H9 (cell line): ENCODE measurements around the gene RRAGD. TPM values are rescaled to one million over a fixed set of nuclear protein-coding genes. Genes with fewer than 3 reads are reported as not detected.

Experiments used
- DNase-seq: peaks from one replicate; pipeline ENCODE4 v3.0.0-alpha.2; 2017
- H2AFZ ChIP-seq: one replicate; pipeline ENCODE4 v1.6.1; 2013; ENCODE audit warnings: mild to moderate bottlenecking, low read length, control low read depth, moderate library complexity
- H2AK5ac ChIP-seq: 2 replicates; pipeline ENCODE4 v1.6.1; 2013; ENCODE audit warnings: low read length, control low read depth, mixed read lengths; ENCODE audit not compliant: insufficient read length
- H2BK120ac ChIP-seq: one replicate; pipeline ENCODE4 v1.6.1; 2013; ENCODE audit warnings: low read depth, mild to moderate bottlenecking, low read length, control low read depth, inconsistent platforms; ENCODE audit not compliant: poor library complexity, severe bottlenecking
- H2BK12ac ChIP-seq: 2 replicates; pipeline ENCODE4 v1.6.1; 2013; ENCODE audit warnings: low read length, control low read depth, mixed read lengths, low read depth; ENCODE audit not compliant: insufficient read length
- H2BK15ac ChIP-seq: 2 replicates; pipeline ENCODE4 v1.6.1; 2013; ENCODE audit warnings: low read depth, low read length, control low read depth
- H2BK20ac ChIP-seq: one replicate; pipeline ENCODE4 v1.6.1; 2013; ENCODE audit warnings: low read depth, mild to moderate bottlenecking, low read length, control low read depth, inconsistent platforms; ENCODE audit not compliant: poor library complexity, severe bottlenecking
- H2BK5ac ChIP-seq: 2 replicates; pipeline ENCODE4 v1.6.1; 2013; ENCODE audit warnings: low read length, control low read depth, mixed read lengths; ENCODE audit not compliant: insufficient read length
- H3K14ac ChIP-seq: 2 replicates; pipeline ENCODE4 v1.6.1; 2013; ENCODE audit warnings: low read length, control low read depth; ENCODE audit not compliant: insufficient read depth
- H3K18ac ChIP-seq: 2 replicates; pipeline ENCODE4 v1.6.1; 2013; ENCODE audit warnings: low read depth, mild to moderate bottlenecking, mixed read lengths, low read length, control low read depth; ENCODE audit not compliant: insufficient read length
- H3K23ac ChIP-seq: 2 replicates; pipeline ENCODE4 v1.6.1; 2013; ENCODE audit warnings: low read length, control low read depth, mixed read lengths, low read depth; ENCODE audit not compliant: insufficient read length
- H3K23me2 ChIP-seq: 2 replicates; pipeline ENCODE4 v1.6.1; 2013; ENCODE audit warnings: low read depth, mild to moderate bottlenecking, mixed read lengths, low read length, control low read depth; ENCODE audit not compliant: insufficient read length, poor library complexity, severe bottlenecking
- H3K27ac ChIP-seq: 2 replicates; pipeline ENCODE4 v1.5.1; 2013; ENCODE audit warnings: low read length, control low read depth, mixed read lengths, low read depth; ENCODE audit not compliant: insufficient read length
- H3K27me3 ChIP-seq: 2 replicates; pipeline ENCODE4 v1.6.1; 2013; ENCODE audit warnings: low read length, control low read depth, inconsistent platforms; ENCODE audit not compliant: insufficient read depth
- H3K4ac ChIP-seq: 2 replicates; pipeline ENCODE4 v1.6.1; 2013; ENCODE audit warnings: low read depth, mild to moderate bottlenecking, control low read depth, inconsistent platforms, low read length, moderate library complexity
- H3K4me1 ChIP-seq: 2 replicates; pipeline ENCODE4 v1.6.1; 2013; ENCODE audit warnings: low read length, control low read depth, inconsistent platforms; ENCODE audit not compliant: insufficient read depth
- H3K4me2 ChIP-seq: 2 replicates; pipeline ENCODE4 v1.6.1; 2013; ENCODE audit warnings: low read length, control low read depth, mixed read lengths; ENCODE audit not compliant: insufficient read length, insufficient read depth
- H3K56ac ChIP-seq: 2 replicates; pipeline ENCODE4 v1.6.1; 2013; ENCODE audit warnings: low read depth, mild to moderate bottlenecking, mixed read lengths, low read length, control low read depth; ENCODE audit not compliant: insufficient read length
- H3K79me1 ChIP-seq: 2 replicates; pipeline ENCODE4 v1.6.1; 2013; ENCODE audit warnings: low read depth, mild to moderate bottlenecking, moderate library complexity, low read length, control low read depth, inconsistent platforms; ENCODE audit not compliant: insufficient read depth, poor library complexity, severe bottlenecking
- H3K79me2 ChIP-seq: 2 replicates; pipeline ENCODE4 v1.6.1; 2013; ENCODE audit warnings: low read length, control low read depth, inconsistent platforms; ENCODE audit not compliant: insufficient read depth
- H3K9ac ChIP-seq: 2 replicates; pipeline ENCODE4 v1.6.1; 2013; ENCODE audit warnings: low read length, control low read depth, mixed read lengths; ENCODE audit not compliant: insufficient read length; ENCODE audit errors: extremely low read depth
- H3K9me3 ChIP-seq: one replicate; pipeline ENCODE4 v1.6.1; 2013; ENCODE audit warnings: low read depth, low read length, inconsistent platforms; ENCODE audit not compliant: control insufficient read depth
- H3T11ph ChIP-seq: one replicate; pipeline ENCODE4 v1.6.1; 2013; ENCODE audit warnings: mild to moderate bottlenecking, low read length, control low read depth, inconsistent platforms
- H4K20me1 ChIP-seq: one replicate; pipeline ENCODE4 v1.6.1; 2013; ENCODE audit not compliant: control insufficient read depth, insufficient read length, insufficient read depth
- H4K5ac ChIP-seq: 2 replicates; pipeline ENCODE4 v1.6.1; 2013; ENCODE audit warnings: low read depth, mild to moderate bottlenecking, mixed read lengths, low read length, control low read depth; ENCODE audit not compliant: insufficient read length
- H4K8ac ChIP-seq: replicated peaks from 2 replicates; pipeline ENCODE4 v1.6.1; 2013; ENCODE audit warnings: low read length, control low read depth, mixed read lengths, low read depth; ENCODE audit not compliant: insufficient read length
- H4K91ac ChIP-seq: 2 replicates; pipeline ENCODE4 v1.6.1; 2013; ENCODE audit warnings: low read depth, mild to moderate bottlenecking, moderate library complexity, mixed read lengths, low read length, control low read depth; ENCODE audit not compliant: insufficient read length
- H3K27ac Mint-ChIP-seq, 3 experiments: 2 replicates in 2 of 3; 3 replicates in 1 of 3; pipeline ENCODE4 v1.8.0; 2020 to 2021; ENCODE audit warnings: mixed read lengths in 3 of 3, mild to moderate bottlenecking in 1 of 3, moderate library complexity in 1 of 3
- H3K27me3 Mint-ChIP-seq: 2 replicates; pipeline ENCODE4 v1.8.0; 2021; ENCODE audit warnings: low read depth, mild to moderate bottlenecking, moderate library complexity, mixed read lengths
- H3K36me3 Mint-ChIP-seq, 3 experiments: 2 replicates in 2 of 3; 3 replicates in 1 of 3; pipeline ENCODE4 v1.8.0; 2020 to 2021; ENCODE audit warnings: low read depth in 3 of 3, mixed read lengths in 3 of 3; ENCODE audit not compliant: insufficient read depth in 1 of 3
- H3K4me1 Mint-ChIP-seq, 2 experiments: 2 replicates each; pipeline ENCODE4 v1.8.0; 2020; ENCODE audit warnings: mixed read lengths in 2 of 2
- H3K4me3 Mint-ChIP-seq, 2 experiments: 2 replicates in 1 of 2; 3 replicates in 1 of 2; pipeline ENCODE4 v1.8.0; 2020 to 2021; ENCODE audit warnings: mild to moderate bottlenecking in 2 of 2, mixed read lengths in 2 of 2, moderate library complexity in 1 of 2
- H3K9me3 Mint-ChIP-seq, 2 experiments: 2 replicates in 1 of 2; 3 replicates in 1 of 2; pipeline ENCODE4 v1.8.0; 2020; ENCODE audit warnings: mild to moderate bottlenecking in 2 of 2, mixed read lengths in 2 of 2, moderate library complexity in 1 of 2
- CTCF ChIP-seq: fragments of 200-600 bp; sonication (generic); conservative IDR thresholded peaks from 3 replicates; pipeline ENCODE4 v1.8.0; 2021; ENCODE audit warnings: antibody characterized with exemption, mild to moderate bottlenecking
- WGBS: extraction: QIAGEN DNeasy Blood & Tissue Kit; methylation state at CpG from one replicate; pipeline ENCODE4 v1.1.7; 2013; ENCODE audit warnings: missing lambda C conversion rate, low lambda C conversion rate, mixed read lengths; ENCODE audit not compliant: insufficient read length; ENCODE audit errors: extremely low coverage; 5-methylcytosine and 5-hydroxymethylcytosine counted together
- total RNA-seq: library from RNA; stranded (reverse); gene quantifications from 2 replicates; pipeline ENCODE4 v1.2.1, GENCODE V29; 2021

The RRAGD gene
- total RNA-seq, 1 experiment from 2014 or later = 10.6 TPM

- Mint-ChIP-seq H3K36me3 (0 out of 7 replicates have a peak, but pooled peaks cover 0 to 3% (median 1%) of the 10 kb centered on the region in 3 experiments), H3K4me1 (peaks cover 12 to 14% of the 10 kb centered on the region in 2 experiments), H3K4me3 (no peak overlapping the region), H3K27me3 (peaks cover 92% of the 10 kb centered on the region), H3K27ac (no peak overlapping the region), H3K9me3 (peaks cover 3 to 8% of the 10 kb centered on the region in 2 experiments; a peak in 4 of 5 replicates)
- WGBS = no CpG with 5 or more reads among the region's 3 CpGs
- Histone ChIP-seq H3K27me3 (peaks cover 1% of the 10 kb centered on the region), H2AFZ (no peak overlapping the region), H2BK12ac (no peak overlapping the region), H3K23me2 (no peaks in the 10 kb centered on the region), H3K56ac (no peak overlapping the region), H3K4me1 (no peaks in the 10 kb centered on the region), H3K18ac (no peak overlapping the region), H3K4ac (no peak overlapping the region), H2AK5ac (no peak overlapping the region), H3T11ph (no peak overlapping the region), H4K5ac (no peak overlapping the region), H2BK15ac (no peak overlapping the region), H3K14ac (no peak overlapping the region), H4K20me1 (no peaks in the 10 kb centered on the region), H3K9ac (no peak overlapping the region), H2BK5ac (no peak overlapping the region), H3K27ac (no peak overlapping the region), H3K9me3 (no peaks in the 10 kb centered on the region), H4K91ac (no peak overlapping the region), H2BK120ac (no peak overlapping the region), H3K79me2 (no peaks in the 10 kb centered on the region), H3K79me1 (no peaks in the 10 kb centered on the region), H4K8ac (no peak overlapping the region), H2BK20ac (no peak overlapping the region), H3K4me2 (no peak overlapping the region), H3K23ac (no peak overlapping the region)
- DNase-seq = no peak
- no peak for TF ChIP-seq CTCF
These were observed 28.1 kb upstream of the RRAGD start for GRCh38 chr6:89440200-89440599.
